Body of pancreas (tissue), 4 donors: Measurements from ENCODE around the gene PARP8.

Source experiments
- POLR2A ChIP-seq, 3 donors: fragments of 450-650 bp; IDR thresholded peaks; one replicate each; pipeline ENCODE4 v1.6.1; 2016; ENCODE audit warnings: antibody characterized with exemption in 3 of 3, mild to moderate bottlenecking in 2 of 3
- TF ChIP-seq, protein P1 (sequence below), 7 experiments: fragments of 450-650 bp in 4 of 7; fragments of 200-600 bp in 3 of 7; sonication (generic) in 3 of 7; IDR thresholded peaks; one replicate each; pipeline ENCODE4 v1.5.1; 2016 to 2019; ENCODE audit warnings: antibody characterized with exemption in 7 of 7

DNA sequence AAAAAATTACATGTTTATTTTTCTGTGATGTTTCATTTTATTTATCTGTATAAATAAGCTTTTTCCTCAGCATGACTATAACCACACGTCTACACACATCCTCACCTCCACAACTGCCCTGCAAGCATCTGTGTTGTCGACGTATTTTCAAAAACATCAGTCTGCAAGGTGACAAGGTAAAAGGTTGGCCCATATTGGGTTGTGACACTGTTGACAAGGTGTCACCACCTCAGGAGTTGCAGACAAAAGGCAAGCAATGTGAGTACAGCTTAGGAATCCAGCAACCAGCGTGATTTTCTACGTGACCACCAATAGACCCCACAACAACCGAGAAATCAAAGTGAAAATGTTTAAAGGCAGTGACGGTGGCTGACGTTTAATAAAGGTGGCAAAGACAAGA, 187.6 kb downstream of the PARP8 start:
- TF ChIP-seq, protein P1, sequence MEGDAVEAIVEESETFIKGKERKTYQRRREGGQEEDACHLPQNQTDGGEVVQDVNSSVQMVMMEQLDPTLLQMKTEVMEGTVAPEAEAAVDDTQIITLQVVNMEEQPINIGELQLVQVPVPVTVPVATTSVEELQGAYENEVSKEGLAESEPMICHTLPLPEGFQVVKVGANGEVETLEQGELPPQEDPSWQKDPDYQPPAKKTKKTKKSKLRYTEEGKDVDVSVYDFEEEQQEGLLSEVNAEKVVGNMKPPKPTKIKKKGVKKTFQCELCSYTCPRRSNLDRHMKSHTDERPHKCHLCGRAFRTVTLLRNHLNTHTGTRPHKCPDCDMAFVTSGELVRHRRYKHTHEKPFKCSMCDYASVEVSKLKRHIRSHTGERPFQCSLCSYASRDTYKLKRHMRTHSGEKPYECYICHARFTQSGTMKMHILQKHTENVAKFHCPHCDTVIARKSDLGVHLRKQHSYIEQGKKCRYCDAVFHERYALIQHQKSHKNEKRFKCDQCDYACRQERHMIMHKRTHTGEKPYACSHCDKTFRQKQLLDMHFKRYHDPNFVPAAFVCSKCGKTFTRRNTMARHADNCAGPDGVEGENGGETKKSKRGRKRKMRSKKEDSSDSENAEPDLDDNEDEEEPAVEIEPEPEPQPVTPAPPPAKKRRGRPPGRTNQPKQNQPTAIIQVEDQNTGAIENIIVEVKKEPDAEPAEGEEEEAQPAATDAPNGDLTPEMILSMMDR (IDR thresholded peaks at IDR 0.05) = no peak
- no peak for TF ChIP-seq POLR2A (IDR thresholded peaks at IDR 0.05)
